ENCODE results near the gene ITPR3.

The ITPR3 gene

GRCh38 chr6:33691456-33692077 lies 70.4 kb downstream of the ITPR3 start:
- no peak overlapping the region for H3K4me3 ChIP-seq (ENCODE audit: low read depth, low read length)
- TF ChIP-seq, protein P1, sequence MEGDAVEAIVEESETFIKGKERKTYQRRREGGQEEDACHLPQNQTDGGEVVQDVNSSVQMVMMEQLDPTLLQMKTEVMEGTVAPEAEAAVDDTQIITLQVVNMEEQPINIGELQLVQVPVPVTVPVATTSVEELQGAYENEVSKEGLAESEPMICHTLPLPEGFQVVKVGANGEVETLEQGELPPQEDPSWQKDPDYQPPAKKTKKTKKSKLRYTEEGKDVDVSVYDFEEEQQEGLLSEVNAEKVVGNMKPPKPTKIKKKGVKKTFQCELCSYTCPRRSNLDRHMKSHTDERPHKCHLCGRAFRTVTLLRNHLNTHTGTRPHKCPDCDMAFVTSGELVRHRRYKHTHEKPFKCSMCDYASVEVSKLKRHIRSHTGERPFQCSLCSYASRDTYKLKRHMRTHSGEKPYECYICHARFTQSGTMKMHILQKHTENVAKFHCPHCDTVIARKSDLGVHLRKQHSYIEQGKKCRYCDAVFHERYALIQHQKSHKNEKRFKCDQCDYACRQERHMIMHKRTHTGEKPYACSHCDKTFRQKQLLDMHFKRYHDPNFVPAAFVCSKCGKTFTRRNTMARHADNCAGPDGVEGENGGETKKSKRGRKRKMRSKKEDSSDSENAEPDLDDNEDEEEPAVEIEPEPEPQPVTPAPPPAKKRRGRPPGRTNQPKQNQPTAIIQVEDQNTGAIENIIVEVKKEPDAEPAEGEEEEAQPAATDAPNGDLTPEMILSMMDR (IDR thresholded peaks at IDR 0.05; ENCODE audit: low read depth, low read length, missing control alignments), result no peak
- DNase-seq (ENCODE audit: low read depth), result no peak

DNA sequence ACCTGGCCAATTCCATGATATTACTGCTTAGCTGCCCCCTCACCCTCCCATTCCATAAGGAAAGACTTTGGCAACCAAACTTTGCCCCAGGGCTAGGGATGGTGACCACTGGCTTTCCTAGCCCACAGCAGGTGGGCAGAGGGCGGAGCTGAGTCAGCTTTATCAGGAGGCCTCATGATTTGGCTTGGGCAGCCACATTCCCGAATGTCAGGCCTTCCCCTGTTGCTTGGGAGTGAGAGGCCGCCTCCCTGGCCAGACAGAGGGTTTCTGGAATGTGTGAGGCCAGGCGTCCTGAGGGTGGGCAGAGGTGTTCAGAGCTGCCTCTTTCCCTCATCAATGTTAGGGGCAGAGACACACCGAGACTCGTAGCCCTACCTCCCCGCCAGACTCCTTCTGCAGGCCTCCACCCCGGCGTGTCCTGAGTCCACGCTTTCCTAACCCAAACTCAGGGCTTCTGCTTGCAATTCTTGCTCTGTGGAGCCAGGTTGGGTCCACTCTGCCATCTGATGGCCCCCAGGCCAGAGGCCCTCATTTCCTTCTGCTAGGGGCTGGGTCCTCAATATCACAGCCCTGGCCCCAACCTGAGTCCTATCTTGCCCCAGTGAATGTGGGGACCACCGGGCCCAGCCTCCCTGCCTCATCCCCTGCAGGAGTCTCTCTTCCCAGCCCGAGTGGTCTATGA lies 71.1 kb downstream of the ITPR3 start:
- no peak for DNase-seq (ENCODE audit: low read depth)
- no peak overlapping the region for H3K4me3 ChIP-seq (ENCODE audit: low read depth, low read length)
- TF ChIP-seq, protein P1 (IDR thresholded peaks at IDR 0.05; ENCODE audit: low read depth, low read length, missing control alignments), result no peak

- H3K4me3 ChIP-seq (ENCODE audit: low read depth, low read length), result no peak overlapping the region
- TF ChIP-seq, protein P1 (IDR thresholded peaks at IDR 0.05; ENCODE audit: low read depth, low read length, missing control alignments), result no peak
- DNase-seq (ENCODE audit: low read depth), result no peak
Observed at GRCh38 chr6:33692760-33693158, 71.6 kb downstream of the ITPR3 start.

- no peak for DNase-seq (ENCODE audit: low read depth)
- no peak overlapping the region for H3K4me3 ChIP-seq (ENCODE audit: low read depth, low read length)
- TF ChIP-seq, protein P1 (IDR thresholded peaks at IDR 0.05; ENCODE audit: low read depth, low read length, missing control alignments), result no peak
Observed at GRCh38 chr6:33693186-33694105, 72.3 kb downstream of the ITPR3 start.

DNA sequence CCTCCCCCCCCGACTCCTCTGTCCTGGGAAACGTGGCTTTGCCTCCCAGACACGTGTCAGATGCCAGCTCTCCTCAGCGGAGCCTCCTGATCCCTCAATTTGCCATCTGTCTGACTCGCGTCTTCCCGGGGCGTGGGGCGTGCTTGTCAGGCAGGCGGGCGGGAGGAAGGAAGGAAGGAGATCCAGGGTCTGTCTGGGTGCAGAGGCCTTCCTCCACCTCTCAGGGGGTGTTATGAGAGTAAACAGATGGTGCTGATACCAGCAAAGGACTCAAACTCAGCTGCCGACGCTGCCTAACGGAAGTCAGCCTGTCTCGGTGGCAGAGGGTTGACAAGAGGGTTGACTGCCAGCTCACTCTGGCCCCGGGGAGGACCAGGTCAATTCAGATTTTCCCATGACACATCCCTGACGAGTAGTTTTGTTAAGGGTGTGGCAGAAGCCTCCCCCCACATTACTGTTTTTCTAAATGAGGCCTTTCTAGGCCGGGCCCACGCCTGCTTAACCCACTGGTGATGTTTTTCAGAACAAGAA lies 73.3 kb downstream of the ITPR3 start:
- TF ChIP-seq, protein P1 (IDR thresholded peaks at IDR 0.05; ENCODE audit: low read depth, low read length, missing control alignments), result no peak
- no peak for DNase-seq (ENCODE audit: low read depth)
- no peak overlapping the region for H3K4me3 ChIP-seq (ENCODE audit: low read depth, low read length)

- no peak overlapping the region for H3K4me3 ChIP-seq (ENCODE audit: low read depth, low read length)
- TF ChIP-seq, protein P1 (IDR thresholded peaks at IDR 0.05; ENCODE audit: low read depth, low read length, missing control alignments), result no peak
- DNase-seq (ENCODE audit: low read depth), result no peak
Observed at GRCh38 chr6:33694977-33695376, 73.9 kb downstream of the ITPR3 start.
